Measurements from ENCODE around the gene FRMD4B. TPM values are rescaled to one million over a fixed set of nuclear protein-coding genes. Genes with fewer than 3 reads are reported as not detected.

Gene FRMD4B
- total and polyA plus RNA-seq, 2 experiments from 2014 or later = 6.4 to 12.8 TPM

- no peak for TF ChIP-seq REST (IDR thresholded peaks at IDR 0.05; ENCODE audit: unreplicated experiment)
Observed at GRCh38 chr3:69189487-69189886, 196.4 kb downstream of the FRMD4B start (continued).

- no peak for ATAC-seq
- TF ChIP-seq ETS1 (IDR thresholded peaks at IDR 0.05) (no peak), REST (IDR thresholded peaks at IDR 0.05; ENCODE audit: unreplicated experiment) (no peak), CTCF (conservative IDR thresholded peaks at IDR 0.05; ENCODE audit: low read depth in 2 of 2) (no peak), JUNB (IDR thresholded peaks at IDR 0.05; ENCODE audit: unreplicated experiment) (no peak)
Observed at GRCh38 chr3:69186575-69187093, 199.3 kb downstream of the FRMD4B start.

More at GRCh38 chr3:69186575-69187093, 199.3 kb downstream of the FRMD4B start:
- Mint-ChIP-seq H3K9me3 (no peaks in the 10 kb centered on the region), H3K36me3 (ENCODE audit: low read depth) (peaks cover 2% of the 10 kb centered on the region; the same call in 1 of the 3 replicates), H3K27ac (no peak overlapping the region), H3K4me3 (no peak overlapping the region), H3K27me3 (ENCODE audit: insufficient read depth, low read depth, poor library complexity) (no peaks in the 10 kb centered on the region), H3K4me1 (peaks cover 11% of the 10 kb centered on the region)
- no peaks in the 10 kb centered on the region for H3K36me3 ChIP-seq (ENCODE audit: insufficient read depth)
- H3F3A ChIP-seq (replicated peaks; ENCODE audit: low read depth) = no peaks in the 10 kb centered on the region
- no peaks in the 10 kb centered on the region for H4K20me1 ChIP-seq (replicated peaks; ENCODE audit: insufficient read depth)
- no peak overlapping the region for H2AFZ ChIP-seq
- peaks cover 10% of the 10 kb centered on the region; the same call in 1 of the 2 replicates for H3K4me1 ChIP-seq (ENCODE audit: insufficient read depth)
- no peak overlapping the region for H3K4me2 ChIP-seq
- no peak overlapping the region for H3K4me3 ChIP-seq
- H3K27ac ChIP-seq (ENCODE audit: low read depth) = no peak overlapping the region
- no peaks in the 10 kb centered on the region for H3K79me2 ChIP-seq (replicated peaks; ENCODE audit: insufficient read depth)
- H3K9me2 ChIP-seq (ENCODE audit: insufficient read depth) = no peaks in the 10 kb centered on the region
- no peaks in the 10 kb centered on the region for H3K27me3 ChIP-seq (ENCODE audit: insufficient read depth)
- DNase-seq (ENCODE audit: low spot score) = no peak
